A549 treated with DMSO at 1 μM for 4 hours (cell line): ENCODE measurements around the gene MED15. TPM values are rescaled to one million over a fixed set of nuclear protein-coding genes. Genes with fewer than 3 reads are reported as not detected.

Experiments used
- total RNA-seq: library from RNA; stranded (reverse); fragments of 200-300 nt; extraction: Qiagen RNA extraction; gene quantifications from 5 replicates; pipeline ENCODE4 v1.2.3, GENCODE V29; 2022; ENCODE audit warnings: low read depth

Gene MED15
- 46.3 to 55.8 TPM (median 47.9 TPM) in 5 replicates for total RNA-seq

GRCh38 chr22:20507253-20508066, at the start of gene MED15:
Gene MED15, plus strand, starts transcription at chr22:20507610. Its CDS starts 69 bp downstream, at chr22:20507679.

GRCh38 chr22:20494978-20495860, 12.2 kb upstream of the MED15 start, which contains the start of gene KLHL22:
Gene KLHL22, minus strand, starts transcription at chr22:20495795. Its CDS starts 6,584 bp downstream, at chr22:20489211.

Other genes starting within 250 kb of the MED15 start
- gene RTN4R, start 239.3 kb upstream of the MED15 start, total RNA-seq, result 5.5 to 10.0 TPM (median 8.8 TPM) in 5 replicates
- gene DGCR6L, start 187.6 kb upstream of the MED15 start, total RNA-seq, result 29.5 to 45.3 TPM (median 40.4 TPM) in 5 replicates
- 6.1 to 7.6 TPM (median 6.7 TPM) in 5 replicates for gene ZNF74, start 113.5 kb upstream of the MED15 start, total RNA-seq
- gene SCARF2, start 69.8 kb upstream of the MED15 start, total RNA-seq, result 0.54 to 1.1 TPM (median 0.92 TPM) in 5 replicates
- gene KLHL22, start 11.8 kb upstream of the MED15 start, total RNA-seq, result 8.2 to 11.1 TPM (median 9.9 TPM) in 5 replicates